Fibroblast of peridontal ligament (primary cell): Measurements from ENCODE around the gene ABCC4.
"Not testable (repeated sequence)": the region's sequence is repeated elsewhere in the genome, so short reads cannot be mapped to it uniquely, and the experiment has no call there.

Source experiments
- DNase-seq: peaks from one replicate; pipeline ENCODE4 v3.0.0-alpha.2; 2010; ENCODE audit errors: extremely low read depth

ABCC4 gene

DNA sequence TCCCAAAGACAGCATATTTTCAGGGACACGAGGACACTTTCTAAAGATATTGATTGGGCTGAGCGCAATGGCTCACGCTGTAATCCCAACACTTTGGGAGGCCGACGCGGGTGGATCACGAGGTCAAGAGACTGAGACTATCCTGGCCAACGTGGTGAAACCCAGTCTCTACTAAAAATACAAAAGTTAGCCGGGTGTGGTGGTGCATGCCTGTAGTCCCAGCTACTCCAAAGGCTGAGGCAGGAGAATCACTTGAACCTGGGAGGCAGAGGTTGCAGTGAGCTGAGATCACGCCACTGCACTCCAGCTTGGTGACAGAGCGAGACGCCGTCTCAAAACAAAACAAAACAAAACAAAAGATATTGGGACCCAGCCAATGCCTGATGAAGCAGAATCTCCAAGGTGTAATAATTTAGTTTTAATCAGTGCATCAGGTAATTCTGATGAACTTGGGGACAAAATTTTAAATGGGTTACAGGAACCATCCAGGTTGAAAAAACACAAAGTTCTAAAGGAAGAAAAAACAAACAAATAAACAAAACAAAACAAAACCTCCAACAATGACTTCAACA is 100.8 kb downstream of the ABCC4 start:
- not testable (repeated sequence) for DNase-seq

DNA sequence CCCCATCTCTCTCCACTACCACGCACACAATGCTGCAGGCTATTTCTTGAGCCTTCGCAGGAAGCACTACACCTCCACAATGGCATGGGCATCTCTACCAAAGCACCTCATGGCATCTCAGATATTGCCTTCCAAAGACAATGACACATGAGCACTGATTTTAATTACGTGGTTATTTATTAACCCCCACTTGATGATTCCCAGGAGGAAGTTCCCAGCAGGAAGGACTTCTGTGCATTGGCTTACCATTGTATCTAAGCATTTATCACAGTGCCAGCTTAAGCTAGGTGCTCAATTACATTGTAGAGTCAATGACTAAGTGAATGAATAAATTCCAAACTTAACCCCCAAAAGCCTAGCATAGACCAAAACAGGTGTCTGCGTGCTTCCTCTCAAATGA is 101.4 kb downstream of the ABCC4 start:
- no peak for DNase-seq

- not testable (repeated sequence) for DNase-seq
Observed at GRCh38 chr13:95198606-95199005, 102.6 kb downstream of the ABCC4 start.

DNA sequence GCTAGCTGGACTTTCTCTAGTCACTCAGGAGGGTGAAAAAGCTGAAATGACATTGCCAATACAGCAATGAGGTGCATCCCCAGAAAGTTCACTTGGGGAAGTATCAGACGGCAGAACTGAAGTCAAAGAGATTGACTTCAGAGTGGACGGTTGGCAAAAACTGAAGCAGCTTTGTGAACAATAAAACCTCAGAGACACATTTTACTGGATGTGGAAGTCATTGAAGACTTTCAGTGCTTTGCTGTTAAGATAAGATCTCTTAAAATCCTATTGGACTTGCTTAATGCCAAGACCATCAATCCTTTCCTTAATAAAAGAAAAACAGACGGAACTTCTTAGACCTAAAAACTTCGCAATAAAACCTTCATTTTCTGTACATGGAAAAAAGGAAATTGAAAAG is 103.7 kb downstream of the ABCC4 start:
- no peak for DNase-seq

DNA sequence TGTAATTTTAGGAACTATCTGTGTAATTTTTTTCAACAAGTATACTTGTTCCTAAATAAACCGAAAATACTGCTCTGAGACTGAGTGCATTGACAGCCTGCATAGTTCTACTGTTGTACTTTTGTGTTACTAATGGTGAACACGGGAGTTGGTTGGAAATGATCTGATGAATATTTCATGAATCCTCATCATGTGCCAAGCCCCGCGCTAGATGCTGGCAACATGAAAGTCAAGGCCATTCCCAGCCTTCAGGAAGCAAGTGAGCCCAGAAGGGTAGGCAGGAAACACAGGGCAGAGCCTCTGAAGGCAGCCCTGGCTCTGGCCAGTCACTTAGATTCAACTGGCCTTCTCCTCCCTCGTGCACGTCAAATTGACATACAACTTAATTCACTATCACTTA is 106.1 kb downstream of the ABCC4 start:
- peak; percentile 12 for DNase-seq

DNA sequence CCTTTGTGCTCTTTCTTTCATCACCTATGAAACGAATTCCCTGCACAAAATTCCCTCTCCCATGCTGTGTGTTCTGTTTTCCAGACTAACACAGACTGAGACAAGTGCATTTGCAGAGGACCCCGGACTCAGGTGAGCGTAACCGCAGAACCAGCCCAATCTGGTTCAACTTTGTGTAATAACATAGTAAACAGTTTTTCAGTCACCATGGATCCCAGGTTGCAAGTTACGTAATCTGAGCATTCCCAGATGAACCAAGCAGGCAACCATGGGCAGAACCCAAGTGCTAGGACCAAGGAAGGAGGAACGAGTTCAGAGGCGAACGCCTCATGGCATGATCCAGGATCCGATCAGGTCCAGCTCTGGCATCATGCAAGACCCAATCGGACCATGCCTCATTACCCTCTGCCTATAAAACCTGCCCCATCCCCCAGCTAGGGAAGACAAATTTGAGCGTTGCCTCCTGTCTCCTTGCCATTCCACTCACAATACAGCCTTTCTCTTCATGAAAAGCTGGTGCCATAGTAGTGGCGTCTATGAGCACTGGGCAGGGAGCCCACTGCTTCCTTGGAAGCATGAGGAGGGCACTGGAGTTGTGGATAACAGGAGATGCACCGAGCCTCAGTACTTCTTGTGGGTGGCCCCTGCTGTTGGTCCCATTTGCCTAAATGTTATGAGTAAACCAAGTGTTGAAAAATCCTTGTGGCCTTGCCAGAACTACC is 107.6 kb downstream of the ABCC4 start:
- no peak for DNase-seq

- DNase-seq: no peak
Observed at GRCh38 chr13:95192998-95193397, 108.3 kb downstream of the ABCC4 start.

DNA sequence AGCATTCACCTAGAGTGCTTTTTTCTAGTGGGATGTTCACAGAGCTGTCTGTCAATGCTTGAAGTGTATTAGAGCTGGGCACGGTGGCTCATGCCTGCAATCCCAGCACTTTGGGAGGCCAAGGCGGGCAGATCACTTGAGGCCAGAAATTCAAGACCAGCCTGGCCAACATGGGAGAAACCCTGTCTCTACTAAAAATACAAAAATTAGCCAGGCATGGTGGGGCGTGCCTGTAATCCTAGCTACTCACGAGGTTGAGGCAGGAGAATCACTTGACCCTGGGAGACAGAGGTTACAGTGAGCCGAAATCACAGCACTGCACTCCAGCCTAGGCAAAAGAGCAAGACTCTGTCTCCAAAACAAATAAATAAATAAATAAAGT is 108.7 kb downstream of the ABCC4 start:
- DNase-seq: not testable (repeated sequence)

- peak; percentile 79 for DNase-seq
Observed at GRCh38 chr13:95191821-95192563, 109.3 kb downstream of the ABCC4 start.

- DNase-seq: peak; percentile 31
Observed at GRCh38 chr13:95188128-95188527, 113.1 kb downstream of the ABCC4 start.

DNA sequence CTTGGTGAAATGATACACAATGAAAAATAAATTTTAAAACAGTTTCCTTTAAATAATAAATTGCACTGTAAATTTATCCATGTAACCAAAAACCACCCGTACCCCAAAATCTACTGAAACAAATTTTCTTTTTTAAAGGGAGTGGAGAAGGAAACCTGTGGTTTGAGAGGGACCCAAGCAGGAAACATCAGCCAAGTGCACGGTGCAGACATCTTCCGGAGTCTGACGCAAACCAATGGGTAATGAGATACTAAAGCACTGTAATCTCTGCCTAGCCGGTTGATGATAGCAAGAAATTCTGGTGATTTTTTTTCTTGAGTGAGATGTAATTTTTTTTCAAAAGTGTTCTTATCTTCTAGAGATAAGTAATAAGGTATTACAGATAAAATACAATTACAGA is 115.4 kb downstream of the ABCC4 start:
- DNase-seq: no peak

GRCh38 chr13:95185311-95185710 is 115.9 kb downstream of the ABCC4 start:
- no peak for DNase-seq

DNA sequence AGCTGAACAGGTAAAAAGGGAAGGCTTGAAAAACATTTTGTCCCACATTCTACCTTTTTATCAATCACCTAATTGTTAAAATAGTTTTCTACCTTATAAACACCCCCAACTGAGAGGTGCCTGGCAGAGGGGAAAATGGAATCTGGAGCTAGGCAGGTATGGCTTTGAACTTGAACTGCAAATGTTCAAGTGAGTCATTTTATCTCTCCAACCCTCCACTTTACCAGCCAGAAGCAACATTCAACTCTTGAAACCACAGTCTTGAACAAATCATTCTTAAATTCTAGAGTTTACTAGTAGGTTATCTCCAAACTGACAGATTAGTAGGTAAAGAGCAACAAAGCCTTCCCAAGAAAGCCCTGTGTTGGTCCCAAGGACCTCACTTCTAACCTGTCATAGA is 116.9 kb downstream of the ABCC4 start:
- no peak for DNase-seq

GRCh38 chr13:95182570-95183265 is 118.5 kb downstream of the ABCC4 start:
- no peak for DNase-seq

DNA sequence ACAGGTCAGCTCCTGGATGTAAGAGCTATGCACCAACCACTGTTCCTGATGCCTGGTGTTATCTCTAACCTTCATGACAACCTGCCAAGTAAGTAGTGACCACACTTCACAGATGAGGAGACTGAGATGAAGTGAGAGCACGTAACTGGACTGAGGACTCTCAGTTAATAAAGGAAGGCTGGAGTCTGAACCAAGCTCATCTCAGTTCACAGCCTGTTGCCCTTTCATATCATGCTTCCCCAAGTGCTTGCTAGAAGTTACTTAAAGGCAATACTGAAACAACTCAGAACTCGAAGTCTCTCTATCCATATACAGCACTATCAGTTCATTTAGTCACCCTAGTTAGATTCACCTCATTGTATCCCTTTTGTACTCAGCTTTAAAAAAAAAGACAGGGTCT is 119.7 kb downstream of the ABCC4 start:
- DNase-seq: no peak

DNA sequence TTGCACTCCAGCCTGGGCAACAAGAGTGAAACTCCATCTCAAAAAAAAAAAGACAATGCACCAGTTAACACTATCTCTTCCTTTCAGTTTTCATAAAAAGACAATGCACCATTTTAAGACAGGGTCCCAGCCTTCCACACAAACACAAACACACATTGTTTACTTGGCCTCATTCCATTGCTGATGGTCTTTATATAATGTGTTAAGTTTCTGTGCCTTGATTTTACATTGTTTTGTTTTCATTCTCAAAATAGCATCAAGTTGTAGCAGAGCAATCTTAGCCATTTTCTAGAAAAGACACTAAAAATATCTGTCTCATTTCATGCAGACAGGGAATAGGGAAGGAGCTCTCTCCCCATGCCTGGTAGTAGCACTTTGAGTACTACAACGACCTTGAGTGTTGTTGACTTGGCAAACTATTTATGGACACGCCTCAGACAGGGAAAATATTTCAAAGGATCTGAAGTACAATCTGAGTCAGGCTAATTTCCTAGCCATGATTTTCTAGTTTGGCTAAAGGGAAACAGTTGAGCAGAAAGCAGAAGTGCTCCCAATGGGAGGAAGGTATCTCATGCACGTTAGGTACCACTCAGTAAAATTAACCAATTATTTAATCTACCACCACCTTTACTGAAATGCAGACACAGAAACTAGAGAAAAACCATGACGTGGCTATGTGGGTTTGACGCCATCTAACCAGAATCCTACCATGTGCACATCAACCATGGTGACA is 120.6 kb downstream of the ABCC4 start:
- DNase-seq: no peak

- peak; percentile 56 for DNase-seq
Observed at GRCh38 chr13:95176611-95177259, 124.5 kb downstream of the ABCC4 start.

DNA sequence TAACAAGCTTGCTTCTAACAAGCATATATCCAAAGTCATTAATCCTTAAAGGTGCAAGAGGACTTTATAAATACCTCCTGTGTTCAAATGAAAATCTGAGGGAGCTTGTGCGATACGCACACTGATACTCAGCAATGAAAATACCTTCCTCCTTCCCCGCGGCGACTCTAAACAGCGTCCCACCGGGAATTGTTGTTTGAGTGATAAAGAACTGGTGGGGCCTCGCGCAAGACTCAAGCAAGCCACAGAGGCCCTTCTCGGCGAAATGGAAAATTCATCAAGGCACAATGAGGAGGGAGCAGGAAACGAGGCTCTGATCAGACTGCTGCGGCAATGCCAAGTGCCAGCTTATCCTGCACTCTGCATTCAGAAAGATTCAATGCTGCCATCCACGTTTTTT is 126.7 kb downstream of the ABCC4 start:
- no peak for DNase-seq

DNA sequence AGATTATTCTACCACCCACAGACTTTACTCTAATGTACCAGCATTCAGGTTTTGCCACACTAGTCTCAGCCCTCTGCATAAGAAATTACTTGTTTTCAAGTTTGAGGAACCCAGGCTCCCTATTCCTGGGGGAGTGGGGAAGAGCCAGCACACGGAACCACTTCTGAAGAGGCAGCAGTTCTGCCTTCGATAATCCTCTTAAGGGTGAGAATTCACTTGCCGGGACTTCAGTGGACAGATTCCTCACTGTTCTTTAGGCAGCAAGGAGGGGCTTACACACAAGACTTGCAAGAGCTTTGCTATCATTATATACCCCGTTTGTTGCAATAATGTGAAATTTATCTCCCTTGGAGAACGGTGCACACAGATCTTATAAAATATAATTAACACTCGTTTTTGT is 133.1 kb downstream of the ABCC4 start:
- no peak for DNase-seq

GRCh38 chr13:95167003-95167402 is 134.2 kb downstream of the ABCC4 start:
- not testable (repeated sequence) for DNase-seq

DNA sequence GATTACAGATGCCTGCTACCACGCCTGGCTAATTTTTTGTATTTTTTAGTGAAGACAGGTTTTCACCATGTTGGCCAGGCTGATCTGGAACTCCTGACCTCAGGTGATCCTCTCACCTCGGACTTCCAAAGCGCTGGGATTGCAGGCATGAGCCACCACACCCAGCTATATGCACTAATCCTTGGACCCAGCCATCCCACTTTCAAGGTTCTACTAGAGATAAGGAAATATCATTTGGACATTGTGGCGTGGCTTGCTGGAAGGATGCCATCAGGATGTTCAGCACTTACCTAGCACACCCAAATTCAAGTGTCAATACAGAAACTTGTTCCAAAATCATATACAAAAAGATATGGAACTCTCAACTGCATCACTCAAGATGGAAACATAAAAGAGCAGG is 136.4 kb downstream of the ABCC4 start:
- no peak for DNase-seq
